Liver (tissue), 9 donors: Measurements from ENCODE around the gene SHC2. TPM values are rescaled to one million over a fixed set of nuclear protein-coding genes. Genes with fewer than 3 reads are reported as not detected.
"Not testable (repeated sequence)": the region's sequence is repeated elsewhere in the genome, so short reads cannot be mapped to it uniquely, and the experiment has no call there.

ENCODE experiments used
- DNase-seq: peaks from one replicate; pipeline ENCODE4 v3.0.0-alpha.2; 2017; ENCODE audit warnings: low spot score
- H3K27ac ChIP-seq, 2 donors: one replicate each; pipeline ENCODE4 v1.7.0; 2013; ENCODE audit warnings: inconsistent platforms in 2 of 2, low read length in 2 of 2, control low read depth in 1 of 2, low read depth in 1 of 2, mild to moderate bottlenecking in 1 of 2
- H3K27me3 ChIP-seq, 4 donors: one replicate each; pipeline versions ENCODE4 v1.6.1 to v1.7.0; 2013; ENCODE audit warnings: low read length in 3 of 4, inconsistent platforms in 1 of 4, mild to moderate bottlenecking in 1 of 4, moderate library complexity in 1 of 4; ENCODE audit not compliant: control insufficient read depth in 4 of 4, insufficient read depth in 4 of 4
- H3K36me3 ChIP-seq, 4 donors: one replicate each; pipeline versions ENCODE4 v1.6.1 to v1.7.0; 2013; ENCODE audit warnings: low read length in 3 of 4, mild to moderate bottlenecking in 3 of 4, low read depth in 1 of 4, moderate library complexity in 1 of 4; ENCODE audit not compliant: control insufficient read depth in 4 of 4, insufficient read depth in 3 of 4
- H3K4me1 ChIP-seq, 4 donors: one replicate each; pipeline versions ENCODE4 v1.6.1 to v1.7.0; 2013; ENCODE audit warnings: low read length in 3 of 4, mild to moderate bottlenecking in 3 of 4, moderate library complexity in 1 of 4; ENCODE audit not compliant: control insufficient read depth in 4 of 4, insufficient read depth in 4 of 4
- H3K4me3 ChIP-seq, 3 donors: one replicate each; pipeline versions ENCODE4 v1.6.1 to v1.7.0; 2013; ENCODE audit warnings: low read length in 3 of 3, control low read depth in 1 of 3, low read depth in 1 of 3, mild to moderate bottlenecking in 1 of 3
- H3K9ac ChIP-seq, 2 donors: one replicate each; pipeline ENCODE4 v1.7.0; 2013; ENCODE audit warnings: low read length in 2 of 2, mild to moderate bottlenecking in 2 of 2, moderate library complexity in 2 of 2, control low read depth in 1 of 2, low read depth in 1 of 2
- H3K9me3 ChIP-seq, 4 donors: one replicate each; pipeline versions ENCODE4 v1.6.1 to v1.7.0; 2013; ENCODE audit warnings: low read length in 3 of 4; ENCODE audit not compliant: control insufficient read depth in 4 of 4
- EGR1 ChIP-seq, 2 donors: IDR thresholded peaks; 2 replicates each; pipeline ENCODE4 v1.6.1; 2016 to 2018; ENCODE audit warnings: antibody characterized with exemption in 2 of 2, low read depth in 2 of 2
- FOXA1 ChIP-seq: IDR thresholded peaks from 2 replicates; pipeline ENCODE4 v1.6.1; 2016; ENCODE audit warnings: antibody characterized with exemption
- FOXA2 ChIP-seq: IDR thresholded peaks from 2 replicates; pipeline ENCODE4 v1.6.1; 2016; ENCODE audit warnings: antibody characterized with exemption
- HNF4G ChIP-seq: IDR thresholded peaks from 2 replicates; pipeline ENCODE4 v1.6.1; 2016; ENCODE audit warnings: antibody characterized with exemption
- JUND ChIP-seq, 2 donors: IDR thresholded peaks; 2 replicates each; pipeline ENCODE4 v1.6.1; 2016; ENCODE audit warnings: antibody characterized with exemption in 2 of 2
- NR2F2 ChIP-seq: IDR thresholded peaks from 2 replicates; pipeline ENCODE4 v1.6.1; 2016; ENCODE audit warnings: antibody characterized with exemption
- RAD21 ChIP-seq, 2 donors: IDR thresholded peaks; 2 replicates each; pipeline ENCODE4 v1.6.1; 2016; ENCODE audit warnings: antibody characterized with exemption in 2 of 2, mild to moderate bottlenecking in 2 of 2
- RXRA ChIP-seq, 2 donors: IDR thresholded peaks; 2 replicates each; pipeline ENCODE4 v1.6.1; 2017 to 2018; ENCODE audit warnings: antibody characterized with exemption in 2 of 2, mild to moderate bottlenecking in 1 of 2
- TAF1 ChIP-seq: conservative IDR thresholded peaks from 2 replicates; pipeline ENCODE4 v1.6.1; 2016; ENCODE audit warnings: antibody characterized with exemption, mild to moderate bottlenecking
- YY1 ChIP-seq: IDR thresholded peaks from 2 replicates; pipeline ENCODE4 v1.6.1; 2016; ENCODE audit warnings: antibody characterized with exemption, mild to moderate bottlenecking
- WGBS: extraction: QIAGEN DNeasy Blood & Tissue Kit; methylation state at CpG from one replicate; pipeline ENCODE4 v1.1.7; 2013; 5-methylcytosine and 5-hydroxymethylcytosine counted together
- polyA plus RNA-seq, 2 donors: library from polyadenylated mRNA; stranded (reverse) in 1 of 2; unstranded in 1 of 2; fragments of 200-250 nt in 1 of 2; fragments of >200 nt in 1 of 2; fragmentation: Nextera tagmentation in 1 of 2; extraction: Ambion mirVana in 1 of 2; gene quantifications; one replicate each; pipeline versions ENCODE4 v1.2.1 to v1.2.3, GENCODE V29; 2013 to 2015
- total RNA-seq, 2 donors: library from RNA; depleted of rRNA; stranded (reverse); fragments of >200 nt; gene quantifications; one replicate each; pipeline ENCODE4 v1.2.3, GENCODE V29; 2014
- TF ChIP-seq, protein P1 (sequence below): IDR thresholded peaks from 2 replicates; pipeline ENCODE4 v1.6.1; 2016; ENCODE audit warnings: antibody characterized with exemption
- TF ChIP-seq, protein P2 (sequence below): IDR thresholded peaks from 2 replicates; pipeline ENCODE4 v1.6.1; 2016; ENCODE audit warnings: antibody characterized with exemption, mild to moderate bottlenecking
- TF ChIP-seq, protein P3 (sequence below): fragments of 150-350 bp; IDR thresholded peaks from 2 replicates; pipeline ENCODE4 v1.5.1; 2017; ENCODE audit warnings: improper control_type of control experiment, low read depth, low read length; ENCODE audit not compliant: missing input control
- TF ChIP-seq, protein P4 (sequence below): IDR thresholded peaks from 2 replicates; pipeline ENCODE4 v1.6.1; 2016; ENCODE audit warnings: antibody characterized with exemption
- TF ChIP-seq, protein P5 (sequence below): IDR thresholded peaks from 2 replicates; pipeline ENCODE4 v1.6.1; 2016; ENCODE audit warnings: antibody characterized with exemption
- donor health status: healthy.
- donor health status: healthy.
- donor health status: healthy.
- donor health status: healthy.
- donor health status: healthy.

SHC2 gene
- total and polyA plus RNA-seq, 4 donors: 15.6 to 43.0 (median 23.0) TPM

DNA sequence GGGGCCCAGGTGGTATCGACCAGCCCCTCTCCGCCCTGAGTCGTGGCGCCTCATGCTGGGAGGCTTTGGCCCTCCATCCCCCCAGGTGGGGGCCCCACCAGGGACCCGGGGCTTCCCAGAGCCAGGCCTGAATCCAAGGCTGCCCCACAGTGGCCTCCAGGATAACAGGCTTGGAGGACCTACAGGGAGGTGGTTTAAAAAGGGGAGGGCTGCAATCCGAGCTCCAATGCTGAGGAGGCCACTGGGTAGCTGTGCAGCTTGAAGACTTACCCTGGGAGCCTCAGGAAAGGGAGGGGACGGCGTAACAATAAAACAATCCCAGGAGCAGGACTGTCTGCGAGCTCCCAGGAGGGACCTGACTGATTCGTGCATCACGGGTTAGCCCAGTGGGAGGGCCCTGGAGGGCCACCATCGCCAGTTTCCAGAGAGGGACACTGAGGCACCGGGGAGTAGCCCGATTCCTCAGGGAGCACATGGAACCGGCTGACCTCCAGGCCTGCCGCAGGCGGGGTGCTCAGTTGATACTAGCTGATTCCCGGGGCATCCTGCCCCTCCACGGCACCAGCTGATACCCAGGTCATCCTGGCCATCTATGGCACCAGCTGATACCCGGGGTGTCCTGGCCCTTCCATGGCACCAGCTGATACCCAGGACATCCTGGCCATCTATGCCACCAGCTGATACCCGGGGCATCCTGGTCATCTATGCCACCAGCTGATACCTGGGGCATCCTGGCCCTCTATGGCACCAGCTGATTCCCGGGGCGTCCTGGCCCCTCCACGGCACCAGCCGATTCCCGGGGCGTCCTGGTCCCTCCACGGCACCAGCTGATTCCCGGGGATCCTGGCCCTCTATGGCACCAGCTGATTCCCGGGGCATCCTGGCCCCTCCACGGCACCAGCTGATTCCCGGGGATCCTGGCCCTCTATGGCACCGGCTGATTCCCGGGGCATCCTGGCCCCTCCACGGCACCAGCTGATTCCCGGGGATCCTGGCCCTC, 48.2 kb downstream of the SHC2 start:
- DNase-seq: no peak
- Histone ChIP-seq H3K27ac (no peak overlapping the region), H3K4me3 (no peak overlapping the region), H3K9ac (no peak overlapping the region), H3K36me3 (peaks cover 0 to 11% (median 3%) of the 10 kb centered on the region in 4 donors), H3K9me3 (no peaks in the 10 kb centered on the region), H3K27me3 (peaks cover 0 to 2% (median 0%) of the 10 kb centered on the region in 4 donors), H3K4me1 (peaks cover 12 to 17% (median 14%) of the 10 kb centered on the region in 4 donors)
- WGBS: 52% methylated on average over 36 of the region's 36 CpGs
- TF ChIP-seq, protein P1, sequence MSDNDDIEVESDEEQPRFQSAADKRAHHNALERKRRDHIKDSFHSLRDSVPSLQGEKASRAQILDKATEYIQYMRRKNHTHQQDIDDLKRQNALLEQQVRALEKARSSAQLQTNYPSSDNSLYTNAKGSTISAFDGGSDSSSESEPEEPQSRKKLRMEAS: no peak
- TF ChIP-seq RAD21 (IDR thresholded peaks at IDR 0.05) (no peak), HNF4G (no peak), NR2F2 (no peak), RXRA (IDR thresholded peaks at IDR 0.05) (no peak), JUND (IDR thresholded peaks at IDR 0.05) (no peak), TAF1 (no peak), EGR1 (IDR thresholded peaks at IDR 0.05; ENCODE audit: low read depth in 2 of 2) (no peak), FOXA2 (no peak)
- TF ChIP-seq, protein P2, sequence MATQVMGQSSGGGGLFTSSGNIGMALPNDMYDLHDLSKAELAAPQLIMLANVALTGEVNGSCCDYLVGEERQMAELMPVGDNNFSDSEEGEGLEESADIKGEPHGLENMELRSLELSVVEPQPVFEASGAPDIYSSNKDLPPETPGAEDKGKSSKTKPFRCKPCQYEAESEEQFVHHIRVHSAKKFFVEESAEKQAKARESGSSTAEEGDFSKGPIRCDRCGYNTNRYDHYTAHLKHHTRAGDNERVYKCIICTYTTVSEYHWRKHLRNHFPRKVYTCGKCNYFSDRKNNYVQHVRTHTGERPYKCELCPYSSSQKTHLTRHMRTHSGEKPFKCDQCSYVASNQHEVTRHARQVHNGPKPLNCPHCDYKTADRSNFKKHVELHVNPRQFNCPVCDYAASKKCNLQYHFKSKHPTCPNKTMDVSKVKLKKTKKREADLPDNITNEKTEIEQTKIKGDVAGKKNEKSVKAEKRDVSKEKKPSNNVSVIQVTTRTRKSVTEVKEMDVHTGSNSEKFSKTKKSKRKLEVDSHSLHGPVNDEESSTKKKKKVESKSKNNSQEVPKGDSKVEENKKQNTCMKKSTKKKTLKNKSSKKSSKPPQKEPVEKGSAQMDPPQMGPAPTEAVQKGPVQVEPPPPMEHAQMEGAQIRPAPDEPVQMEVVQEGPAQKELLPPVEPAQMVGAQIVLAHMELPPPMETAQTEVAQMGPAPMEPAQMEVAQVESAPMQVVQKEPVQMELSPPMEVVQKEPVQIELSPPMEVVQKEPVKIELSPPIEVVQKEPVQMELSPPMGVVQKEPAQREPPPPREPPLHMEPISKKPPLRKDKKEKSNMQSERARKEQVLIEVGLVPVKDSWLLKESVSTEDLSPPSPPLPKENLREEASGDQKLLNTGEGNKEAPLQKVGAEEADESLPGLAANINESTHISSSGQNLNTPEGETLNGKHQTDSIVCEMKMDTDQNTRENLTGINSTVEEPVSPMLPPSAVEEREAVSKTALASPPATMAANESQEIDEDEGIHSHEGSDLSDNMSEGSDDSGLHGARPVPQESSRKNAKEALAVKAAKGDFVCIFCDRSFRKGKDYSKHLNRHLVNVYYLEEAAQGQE: no peak

DNA sequence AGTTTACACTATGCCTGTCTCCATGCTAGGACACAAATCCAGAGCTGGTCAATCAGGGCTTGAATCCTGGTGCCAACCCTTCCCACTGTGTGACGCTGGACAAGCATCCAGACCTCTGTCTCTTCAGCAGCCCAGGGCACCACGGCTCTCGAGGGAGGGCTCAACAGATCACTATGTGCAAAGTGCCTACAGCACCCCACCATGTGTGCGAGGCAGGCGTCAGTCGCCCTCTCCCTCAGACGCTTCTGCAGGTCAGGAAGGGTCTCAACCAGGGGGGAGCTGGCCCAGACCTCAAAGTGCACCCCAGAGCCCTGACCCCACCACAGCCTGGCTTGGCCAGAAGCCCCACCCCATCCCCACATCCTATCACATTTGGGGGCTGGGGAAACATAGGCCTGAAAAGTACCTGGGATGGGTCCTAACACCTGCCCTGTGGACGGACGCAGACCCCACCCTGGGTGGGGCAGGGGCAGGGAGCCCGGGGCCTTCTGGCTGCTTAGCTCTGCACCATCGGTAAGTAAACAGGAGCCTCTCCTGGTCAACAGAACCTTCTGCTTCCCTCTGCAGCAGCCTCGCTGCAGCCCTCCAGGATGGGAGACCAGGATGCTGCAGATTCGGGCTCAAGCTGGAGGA, 49.0 kb downstream of the SHC2 start:
- no peak for DNase-seq
- Histone ChIP-seq H3K9me3 (no peaks in the 10 kb centered on the region), H3K4me1 (peaks cover 12 to 17% (median 14%) of the 10 kb centered on the region in 4 donors), H3K9ac (no peak overlapping the region), H3K36me3 (peaks cover 0 to 7% (median 2%) of the 10 kb centered on the region in 4 donors), H3K4me3 (no peak overlapping the region), H3K27me3 (peaks cover 0 to 2% (median 0%) of the 10 kb centered on the region in 4 donors), H3K27ac (no peak overlapping the region)
- WGBS: 40% methylated on average over 13 of the region's 13 CpGs
- no peak for TF ChIP-seq YY1
- TF ChIP-seq RAD21 (IDR thresholded peaks at IDR 0.05): no peak
- no peak for TF ChIP-seq TAF1
- no peak for TF ChIP-seq EGR1 (IDR thresholded peaks at IDR 0.05; ENCODE audit: low read depth in 2 of 2)
- TF ChIP-seq, protein P1: no peak
- no peak for TF ChIP-seq FOXA1
- TF ChIP-seq, protein P3, sequence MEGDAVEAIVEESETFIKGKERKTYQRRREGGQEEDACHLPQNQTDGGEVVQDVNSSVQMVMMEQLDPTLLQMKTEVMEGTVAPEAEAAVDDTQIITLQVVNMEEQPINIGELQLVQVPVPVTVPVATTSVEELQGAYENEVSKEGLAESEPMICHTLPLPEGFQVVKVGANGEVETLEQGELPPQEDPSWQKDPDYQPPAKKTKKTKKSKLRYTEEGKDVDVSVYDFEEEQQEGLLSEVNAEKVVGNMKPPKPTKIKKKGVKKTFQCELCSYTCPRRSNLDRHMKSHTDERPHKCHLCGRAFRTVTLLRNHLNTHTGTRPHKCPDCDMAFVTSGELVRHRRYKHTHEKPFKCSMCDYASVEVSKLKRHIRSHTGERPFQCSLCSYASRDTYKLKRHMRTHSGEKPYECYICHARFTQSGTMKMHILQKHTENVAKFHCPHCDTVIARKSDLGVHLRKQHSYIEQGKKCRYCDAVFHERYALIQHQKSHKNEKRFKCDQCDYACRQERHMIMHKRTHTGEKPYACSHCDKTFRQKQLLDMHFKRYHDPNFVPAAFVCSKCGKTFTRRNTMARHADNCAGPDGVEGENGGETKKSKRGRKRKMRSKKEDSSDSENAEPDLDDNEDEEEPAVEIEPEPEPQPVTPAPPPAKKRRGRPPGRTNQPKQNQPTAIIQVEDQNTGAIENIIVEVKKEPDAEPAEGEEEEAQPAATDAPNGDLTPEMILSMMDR: no peak
- TF ChIP-seq, protein P4, sequence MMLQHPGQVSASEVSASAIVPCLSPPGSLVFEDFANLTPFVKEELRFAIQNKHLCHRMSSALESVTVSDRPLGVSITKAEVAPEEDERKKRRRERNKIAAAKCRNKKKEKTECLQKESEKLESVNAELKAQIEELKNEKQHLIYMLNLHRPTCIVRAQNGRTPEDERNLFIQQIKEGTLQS: no peak
- TF ChIP-seq, protein P5, sequence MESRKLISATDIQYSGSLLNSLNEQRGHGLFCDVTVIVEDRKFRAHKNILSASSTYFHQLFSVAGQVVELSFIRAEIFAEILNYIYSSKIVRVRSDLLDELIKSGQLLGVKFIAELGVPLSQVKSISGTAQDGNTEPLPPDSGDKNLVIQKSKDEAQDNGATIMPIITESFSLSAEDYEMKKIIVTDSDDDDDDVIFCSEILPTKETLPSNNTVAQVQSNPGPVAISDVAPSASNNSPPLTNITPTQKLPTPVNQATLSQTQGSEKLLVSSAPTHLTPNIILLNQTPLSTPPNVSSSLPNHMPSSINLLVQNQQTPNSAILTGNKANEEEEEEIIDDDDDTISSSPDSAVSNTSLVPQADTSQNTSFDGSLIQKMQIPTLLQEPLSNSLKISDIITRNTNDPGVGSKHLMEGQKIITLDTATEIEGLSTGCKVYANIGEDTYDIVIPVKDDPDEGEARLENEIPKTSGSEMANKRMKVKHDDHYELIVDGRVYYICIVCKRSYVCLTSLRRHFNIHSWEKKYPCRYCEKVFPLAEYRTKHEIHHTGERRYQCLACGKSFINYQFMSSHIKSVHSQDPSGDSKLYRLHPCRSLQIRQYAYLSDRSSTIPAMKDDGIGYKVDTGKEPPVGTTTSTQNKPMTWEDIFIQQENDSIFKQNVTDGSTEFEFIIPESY: no peak
- TF ChIP-seq HNF4G: no peak
- TF ChIP-seq NR2F2: no peak

DNA sequence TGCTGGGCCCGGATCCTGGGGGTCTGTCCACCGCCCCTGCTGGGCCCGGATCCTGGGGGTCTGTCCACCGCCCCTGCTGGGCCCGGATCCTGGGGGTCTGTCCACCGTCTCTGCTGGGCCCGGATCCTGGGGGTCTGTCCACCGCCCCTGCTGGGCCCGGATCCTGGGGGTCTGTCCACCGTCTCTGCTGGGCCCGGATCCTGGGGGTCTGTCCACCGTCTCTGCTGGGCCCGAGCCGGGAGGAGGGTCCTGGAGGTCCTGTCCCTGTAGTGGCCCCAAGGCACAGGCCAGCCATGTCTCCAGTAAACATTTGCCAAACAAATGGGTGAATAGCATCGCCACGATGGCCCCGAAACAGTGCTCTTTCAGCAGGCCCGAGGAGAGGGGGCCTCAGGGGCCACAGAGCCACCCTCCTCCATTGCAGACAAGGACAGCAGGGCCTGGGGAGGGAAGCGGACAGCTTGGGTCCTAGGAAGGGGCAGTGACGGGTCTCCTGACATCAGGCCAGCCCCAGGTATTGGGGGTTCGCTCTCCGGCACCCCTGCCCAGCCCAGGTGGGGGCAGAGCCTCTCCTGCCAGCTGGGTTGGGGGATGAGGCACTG, 49.6 kb downstream of the SHC2 start:
- DNase-seq, H3K36me3 ChIP-seq, H3K27ac ChIP-seq, H3K9ac ChIP-seq, H3K27me3 ChIP-seq, H3K9me3 ChIP-seq, H3K4me3 ChIP-seq: not testable (repeated sequence)
- peaks cover 12 to 17% (median 14%) of the 10 kb centered on the region in 4 donors for H3K4me1 ChIP-seq
- WGBS: 86% methylated on average over 22 of the region's 22 CpGs
